ENCODE data around the gene ZRANB1.

The ZRANB1 gene

GRCh38 chr10:125008689-125009638 lies 67.0 kb downstream of the ZRANB1 start:
- DNase-seq, result no peak

- DNase-seq, result no peak
Observed at GRCh38 chr10:125009661-125010161, 67.8 kb downstream of the ZRANB1 start.

GRCh38 chr10:125010362-125010761 lies 68.4 kb downstream of the ZRANB1 start:
- DNase-seq, result no peak

GRCh38 chr10:125011171-125011925 lies 69.4 kb downstream of the ZRANB1 start:
- DNase-seq, result no peak

- DNase-seq, result no peak
Observed at GRCh38 chr10:125011926-125012705, 70.2 kb downstream of the ZRANB1 start.

- DNase-seq, result no peak
Observed at GRCh38 chr10:125012851-125013528, 71.1 kb downstream of the ZRANB1 start.

GRCh38 chr10:125013529-125013872 lies 71.6 kb downstream of the ZRANB1 start:
- DNase-seq, result no peak

GRCh38 chr10:125014086-125014830 lies 72.3 kb downstream of the ZRANB1 start:
- no peak for DNase-seq

- DNase-seq, result no peak
Observed at GRCh38 chr10:125014836-125015355, 73.0 kb downstream of the ZRANB1 start.

GRCh38 chr10:125015356-125015944 lies 73.5 kb downstream of the ZRANB1 start:
- no peak for DNase-seq

GRCh38 chr10:125016123-125016522 lies 74.2 kb downstream of the ZRANB1 start:
- DNase-seq, result no peak

- no peak for DNase-seq
Observed at GRCh38 chr10:125016611-125017202, 74.8 kb downstream of the ZRANB1 start.

- no peak for DNase-seq
Observed at GRCh38 chr10:125017547-125018298, 75.8 kb downstream of the ZRANB1 start.

- no peak for DNase-seq
Observed at GRCh38 chr10:125018576-125019143, 76.7 kb downstream of the ZRANB1 start.

- DNase-seq, result no peak
Observed at GRCh38 chr10:125020386-125020785, 78.5 kb downstream of the ZRANB1 start.

GRCh38 chr10:125020871-125021270 lies 78.9 kb downstream of the ZRANB1 start:
- DNase-seq, result no peak

GRCh38 chr10:125021686-125022344 lies 79.9 kb downstream of the ZRANB1 start:
- DNase-seq, result no peak

GRCh38 chr10:125022671-125023070 lies 80.7 kb downstream of the ZRANB1 start:
- DNase-seq, result no peak

GRCh38 chr10:125023255-125023654 lies 81.3 kb downstream of the ZRANB1 start:
- DNase-seq, result peak; percentile 21
